Inflammatory macrophage (primary cell): Measurements from ENCODE around the gene TPSAB1.
"Not testable (repeated sequence)": the region's sequence is repeated elsewhere in the genome, so short reads cannot be mapped to it uniquely, and the experiment has no call there.

Experiments used
- DNase-seq, 2 donors: peaks; one replicate each; pipeline ENCODE4 v3.0.0-alpha.2; 2020 to 2022

TPSAB1 gene

DNA sequence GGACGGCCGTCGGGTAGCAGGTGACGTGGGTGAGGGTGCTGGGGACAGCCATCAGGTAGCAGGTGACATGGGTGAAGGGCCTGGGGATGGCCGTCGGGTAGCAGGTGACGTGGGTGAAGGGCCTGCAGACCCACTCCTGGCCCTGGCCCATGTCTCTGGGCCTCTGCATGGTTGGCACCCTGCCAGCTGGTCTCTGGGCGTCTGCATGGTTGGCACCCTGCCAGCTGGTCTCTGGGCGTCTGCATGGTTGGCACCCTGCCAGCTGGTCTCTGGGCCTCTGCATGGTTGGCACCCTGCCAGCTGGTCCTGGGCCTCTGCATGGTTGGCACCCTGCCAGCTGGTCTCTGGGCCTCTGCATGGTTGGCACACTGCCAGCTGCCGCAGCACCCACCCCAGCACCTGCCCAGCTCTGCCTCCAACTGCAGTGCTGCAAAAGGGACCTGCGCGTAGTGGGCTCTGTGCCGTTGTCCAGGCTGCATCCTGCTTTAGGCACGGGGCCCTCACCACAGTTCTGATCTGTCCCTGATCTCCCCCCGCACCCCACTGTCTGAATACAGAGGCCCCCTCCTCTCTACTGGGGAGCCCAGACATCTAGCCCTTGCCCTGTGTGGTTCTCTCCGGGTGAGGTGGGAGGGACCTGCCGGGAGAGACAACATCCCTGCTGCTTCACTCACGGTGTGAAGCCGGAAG, 31.4 kb downstream of the TPSAB1 start:
- not testable (repeated sequence) for DNase-seq

DNA sequence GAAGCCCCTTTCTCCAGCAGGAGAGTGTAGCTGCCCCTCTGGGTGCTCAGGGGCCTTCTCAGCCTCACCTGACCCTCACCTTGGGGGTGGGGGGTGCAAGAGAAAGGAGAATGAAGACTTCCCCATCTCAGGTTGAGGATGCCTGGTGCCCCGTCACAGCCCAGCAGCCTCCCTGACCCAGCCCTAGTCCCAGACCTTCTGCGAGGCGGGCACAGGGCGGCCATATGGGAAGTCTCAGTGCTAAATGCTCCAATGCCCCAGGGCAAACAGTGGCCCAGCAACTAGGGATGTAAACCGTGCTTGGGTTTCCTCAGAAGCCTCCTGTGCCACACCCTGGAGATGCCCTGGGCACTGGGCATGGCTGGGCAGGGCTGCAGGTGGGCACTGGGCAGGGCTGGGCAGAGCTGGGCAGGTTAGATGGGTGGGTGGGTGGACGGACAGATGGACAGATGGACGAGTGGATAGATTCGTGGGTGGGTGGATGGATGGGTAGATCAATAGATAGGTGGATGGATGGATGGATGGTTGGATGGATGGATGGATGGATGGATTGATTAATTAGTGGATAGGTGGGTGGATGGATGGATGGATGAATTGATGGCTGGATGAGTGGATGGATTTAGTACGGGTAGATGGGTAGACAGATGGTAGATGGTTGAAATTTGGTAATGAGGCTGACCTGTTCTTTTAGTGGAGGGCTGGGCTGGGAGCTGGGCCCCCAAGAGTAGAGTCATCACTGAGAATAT, 32.1 kb downstream of the TPSAB1 start:
- no peak for DNase-seq

DNA sequence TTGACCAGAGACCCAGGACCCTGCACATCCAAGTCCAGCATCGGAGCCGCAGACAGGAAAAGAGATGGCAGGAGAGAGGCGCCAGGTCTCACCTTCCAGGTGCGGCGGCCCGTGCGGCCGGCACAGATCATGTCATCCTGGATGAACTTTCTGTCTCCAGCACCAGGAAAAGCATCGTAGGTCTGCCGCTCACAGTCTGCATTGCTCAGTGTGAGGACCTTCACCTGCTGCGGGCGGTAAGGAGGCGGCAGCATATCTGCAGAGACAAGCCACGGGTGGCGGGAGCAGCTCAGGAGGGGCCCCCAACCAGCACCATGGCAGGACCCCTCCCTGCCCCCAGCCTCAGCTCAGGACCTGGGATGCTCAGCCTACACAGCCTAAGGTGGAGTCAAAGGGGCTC, 33.3 kb downstream of the TPSAB1 start:
- no peak for DNase-seq

- DNase-seq = no peak
These were observed 34.3 kb downstream of the TPSAB1 start for GRCh38 chr16:1274767-1275166.

GRCh38 chr16:1275791-1276579, 35.5 kb downstream of the TPSAB1 start:
- no peak for DNase-seq

DNA sequence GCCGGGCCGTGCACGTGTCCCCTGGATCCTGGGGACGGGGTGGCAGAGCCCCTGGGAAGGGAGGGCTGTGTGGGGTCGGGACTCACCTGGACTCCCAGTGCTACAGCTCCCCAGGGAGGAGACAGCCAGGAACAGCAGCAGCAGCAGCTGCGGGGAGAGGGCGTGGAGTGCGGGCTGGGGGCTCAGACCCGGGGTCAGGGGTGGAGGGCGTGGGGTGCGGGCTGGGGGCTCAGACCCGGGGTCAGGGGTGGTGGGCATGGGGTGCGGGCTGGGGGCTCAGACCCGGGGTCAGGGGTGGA, 36.0 kb downstream of the TPSAB1 start:
- no peak for DNase-seq

DNA sequence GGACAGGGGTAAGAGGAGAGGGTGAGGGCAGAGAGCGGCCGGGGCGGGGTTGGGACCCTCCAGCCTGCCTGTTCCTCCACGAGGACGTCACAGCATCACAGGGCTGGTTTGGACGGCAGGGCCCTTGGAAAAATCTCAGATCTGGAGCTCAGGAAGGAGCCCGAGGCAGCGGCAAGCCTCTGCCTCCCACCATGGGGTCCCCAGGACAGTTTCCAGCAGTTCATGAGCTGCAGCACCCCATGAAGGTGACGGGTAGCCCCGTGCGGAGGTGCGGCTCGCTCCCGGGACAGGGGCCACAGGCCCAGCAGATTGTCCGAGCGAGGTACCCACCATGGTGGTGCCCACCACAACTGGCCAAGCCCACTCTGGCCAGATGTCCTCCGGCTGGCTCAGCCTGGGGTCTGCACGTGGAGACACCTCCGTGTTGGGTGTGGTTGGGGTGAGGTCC, 36.7 kb downstream of the TPSAB1 start:
- no peak for DNase-seq

DNA sequence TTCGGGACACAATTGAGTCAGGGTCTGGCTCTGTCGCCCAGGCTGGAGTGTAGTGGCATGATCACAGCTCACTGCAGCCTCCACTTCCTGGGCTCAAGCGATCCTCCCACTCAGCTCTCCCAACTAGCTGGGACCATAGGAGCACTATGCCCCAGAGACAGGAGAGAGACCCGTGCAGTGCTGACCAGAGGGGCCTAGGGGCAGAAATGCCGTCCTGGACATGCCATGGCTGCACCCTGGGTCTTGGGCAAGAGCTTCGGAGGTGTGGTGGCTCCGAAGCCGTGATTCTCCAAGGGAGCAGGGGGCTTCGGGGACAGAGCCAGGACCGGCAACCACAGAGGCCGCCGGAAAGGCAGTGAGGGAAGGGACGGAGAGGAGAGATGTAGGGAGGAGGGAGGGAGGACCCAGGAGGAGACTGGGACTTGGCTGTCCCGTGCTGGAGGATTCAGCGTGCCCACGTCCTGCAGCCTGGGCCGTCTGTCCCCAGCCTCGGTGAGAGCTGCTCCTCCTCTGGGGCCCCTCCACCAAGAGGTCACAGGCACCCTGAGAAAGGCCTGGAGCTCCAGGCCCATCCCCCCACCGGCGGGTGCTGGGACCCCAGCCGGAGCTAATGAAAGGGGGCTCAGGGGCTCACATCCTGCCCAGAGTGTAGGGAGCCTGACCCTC, 37.2 kb downstream of the TPSAB1 start:
- no peak for DNase-seq

- no peak for DNase-seq
These were observed 38.0 kb downstream of the TPSAB1 start for GRCh38 chr16:1278477-1278876.

DNA sequence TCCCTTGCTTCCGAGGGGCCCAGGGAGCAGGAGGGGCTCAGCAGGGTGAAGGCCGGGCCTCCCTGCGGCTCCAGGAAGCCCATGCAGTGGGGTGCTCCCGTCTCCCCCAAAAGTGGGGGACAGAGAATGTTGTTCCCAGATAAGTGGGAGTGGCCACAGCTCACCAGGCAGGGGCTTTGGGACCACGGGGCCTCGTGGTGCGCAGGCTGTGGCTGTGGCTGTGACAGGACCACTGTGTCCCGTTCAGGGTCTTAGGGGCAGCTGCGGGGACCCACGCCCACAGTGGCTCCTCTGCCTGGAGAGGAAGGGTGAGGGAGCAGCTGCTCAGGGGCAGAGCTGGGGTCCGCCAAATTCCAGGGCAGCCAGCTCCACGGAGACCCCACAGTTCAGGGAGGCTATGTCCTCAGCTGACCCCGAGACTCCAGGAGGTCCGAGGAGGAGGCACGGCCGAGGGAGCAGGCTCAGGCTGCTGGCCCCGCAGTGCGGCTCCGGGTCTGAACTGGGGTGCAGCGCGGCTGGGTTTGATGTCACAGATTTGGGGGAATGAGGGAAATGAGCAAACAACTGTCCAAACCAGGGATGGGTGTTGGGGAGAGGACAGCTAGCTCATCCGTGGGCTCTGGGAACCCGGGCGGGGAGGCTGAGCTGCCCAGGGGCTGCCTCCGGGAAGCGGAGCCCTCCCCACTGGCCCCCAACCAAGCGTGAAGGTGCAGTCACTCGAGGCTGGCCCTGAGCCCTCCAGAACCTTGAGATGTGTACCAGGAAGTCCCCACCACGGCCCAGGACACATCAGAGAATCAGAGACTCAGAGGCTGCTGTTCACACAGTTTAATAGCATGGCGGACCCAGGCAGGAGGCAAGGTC, 38.8 kb downstream of the TPSAB1 start:
- DNase-seq = no peak

DNA sequence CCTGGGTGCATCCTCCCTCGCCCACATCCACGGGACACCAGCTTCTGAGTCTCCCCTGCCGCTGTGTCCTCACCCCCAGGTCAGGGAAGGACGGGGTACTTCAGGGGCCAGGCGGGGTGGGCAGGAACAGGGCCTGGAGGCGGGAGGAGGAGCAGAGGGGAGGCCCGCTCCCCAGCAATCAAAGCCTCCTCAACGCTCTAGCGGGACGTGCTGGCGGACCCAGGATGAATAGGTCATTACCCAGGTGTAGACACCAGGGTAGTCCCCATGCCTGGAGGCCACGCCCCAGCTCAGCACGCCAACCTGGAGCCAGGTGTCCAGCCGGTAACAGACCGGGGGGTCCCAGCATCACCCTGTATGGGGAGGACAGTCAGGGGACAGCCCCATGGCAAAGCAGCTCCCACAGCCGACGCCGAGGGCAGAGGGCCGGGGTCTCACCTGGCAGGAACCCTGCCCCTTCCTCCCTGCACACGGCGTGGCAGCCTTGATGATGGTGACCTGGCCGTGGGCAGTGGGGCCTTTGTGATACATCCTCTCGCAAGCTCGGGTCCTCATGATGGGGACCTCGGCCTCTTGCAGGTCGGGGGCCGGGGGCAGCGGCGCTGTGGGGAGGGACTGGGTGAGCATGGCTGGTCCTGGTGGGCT, 39.6 kb downstream of the TPSAB1 start:
- DNase-seq = no peak

DNA sequence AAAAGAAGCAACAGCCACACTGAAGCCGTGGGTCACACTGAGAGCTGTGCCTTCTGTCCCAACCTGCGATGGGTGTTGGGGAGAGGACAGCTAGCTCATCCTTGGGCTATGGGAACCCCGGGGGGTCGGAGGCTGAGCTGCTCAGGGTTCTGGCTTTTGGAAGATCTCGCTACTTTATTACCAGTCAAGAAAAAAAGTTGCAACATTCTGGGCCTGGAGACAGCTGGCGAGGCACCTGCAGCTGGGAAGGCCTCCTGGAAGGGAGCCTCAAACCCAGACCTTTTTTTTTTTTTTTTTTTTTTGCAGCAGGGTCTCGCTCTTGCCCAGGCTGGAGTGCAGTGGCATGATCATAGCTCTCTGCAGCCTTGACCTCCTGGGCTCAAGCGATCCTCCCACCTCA, 40.3 kb downstream of the TPSAB1 start:
- no peak for DNase-seq

DNA sequence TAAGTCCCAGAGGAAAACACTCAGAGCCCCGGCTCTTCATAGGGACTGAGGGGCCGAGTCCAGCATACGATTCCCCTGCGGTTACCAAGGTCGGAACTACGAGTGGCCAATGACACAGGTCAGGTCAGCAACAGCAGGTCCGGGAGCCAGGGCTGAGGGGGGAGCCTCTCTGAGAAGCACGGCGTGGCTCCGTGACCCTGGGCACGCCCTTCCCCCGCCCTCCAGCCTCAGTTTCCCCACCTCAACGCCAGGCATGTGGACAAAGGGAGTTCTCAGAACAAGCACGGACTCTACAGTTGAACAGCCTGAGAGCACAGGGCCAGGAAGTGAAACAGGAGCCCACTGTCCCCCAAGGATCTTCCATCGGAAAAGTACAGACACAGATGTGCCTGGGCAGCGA, 41.0 kb downstream of the TPSAB1 start:
- DNase-seq = no peak

- peak; percentile 7 to 46 for DNase-seq
These were observed 41.9 kb downstream of the TPSAB1 start for GRCh38 chr16:1282324-1282973.

DNA sequence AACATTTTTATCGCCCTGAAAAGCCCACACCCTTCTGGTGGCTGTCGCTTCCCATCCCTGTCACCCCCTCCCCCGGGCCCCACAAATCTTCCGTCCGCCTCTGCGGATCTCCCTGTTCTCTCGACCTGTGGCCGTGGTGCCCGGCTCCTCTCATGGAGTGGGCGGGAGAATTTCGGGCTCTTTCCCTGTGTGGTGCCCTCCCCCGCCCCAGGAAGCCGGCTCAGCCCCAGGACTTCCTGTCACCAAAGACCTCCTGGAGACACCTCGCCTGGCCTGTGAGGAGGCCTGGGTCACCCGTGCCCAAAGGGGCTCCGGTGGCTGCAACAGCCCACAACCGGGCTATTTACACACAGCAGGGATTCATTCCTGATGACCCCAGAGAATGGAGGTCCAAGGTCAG, 42.8 kb downstream of the TPSAB1 start:
- DNase-seq = peak in 1 of 2 donors; percentile 25

GRCh38 chr16:1283996-1284616, 43.6 kb downstream of the TPSAB1 start:
- DNase-seq = no peak

DNA sequence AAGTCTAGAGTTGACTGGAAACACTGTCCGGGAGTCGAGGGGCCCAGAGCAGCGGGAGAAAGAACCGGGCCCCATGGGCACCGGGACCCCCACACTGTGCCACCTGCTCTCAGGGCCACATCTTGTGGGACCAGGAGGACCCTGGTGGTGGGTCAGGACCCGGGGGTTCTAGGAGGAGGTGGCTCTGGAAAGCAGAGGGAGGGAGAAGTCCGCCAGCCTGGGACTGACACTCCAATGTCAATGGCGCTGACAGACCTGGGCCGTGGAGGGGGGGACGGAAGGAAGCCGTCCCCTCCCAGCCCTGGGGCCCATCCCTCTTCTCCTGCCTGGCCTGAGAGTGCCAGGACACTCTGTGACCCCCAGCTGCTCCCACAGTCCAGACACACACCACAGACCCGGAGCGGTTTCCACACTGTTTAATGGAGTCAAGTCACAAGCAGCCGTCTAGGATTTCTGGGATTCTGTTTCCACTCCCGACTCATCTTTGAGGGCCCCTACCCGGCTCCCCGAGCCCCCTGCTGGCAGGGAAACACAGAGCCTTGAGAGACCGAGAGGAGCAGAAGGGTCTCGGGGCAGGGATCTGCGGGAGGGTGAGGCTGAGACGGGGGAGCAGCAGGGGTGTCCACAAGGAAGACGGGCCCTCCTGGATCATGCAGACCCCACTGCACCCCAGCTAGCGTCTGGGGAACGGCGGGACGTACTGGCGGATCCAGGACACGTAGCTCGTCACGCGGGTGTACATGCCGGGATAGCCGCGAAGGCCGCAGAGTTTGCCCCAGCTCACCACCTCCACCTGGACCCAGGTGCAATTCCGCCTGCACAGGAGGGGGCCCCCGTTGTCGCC, 45.4 kb downstream of the TPSAB1 start:
- DNase-seq = no peak

GRCh38 chr16:1286513-1287094, 46.1 kb downstream of the TPSAB1 start:
- no peak for DNase-seq

DNA sequence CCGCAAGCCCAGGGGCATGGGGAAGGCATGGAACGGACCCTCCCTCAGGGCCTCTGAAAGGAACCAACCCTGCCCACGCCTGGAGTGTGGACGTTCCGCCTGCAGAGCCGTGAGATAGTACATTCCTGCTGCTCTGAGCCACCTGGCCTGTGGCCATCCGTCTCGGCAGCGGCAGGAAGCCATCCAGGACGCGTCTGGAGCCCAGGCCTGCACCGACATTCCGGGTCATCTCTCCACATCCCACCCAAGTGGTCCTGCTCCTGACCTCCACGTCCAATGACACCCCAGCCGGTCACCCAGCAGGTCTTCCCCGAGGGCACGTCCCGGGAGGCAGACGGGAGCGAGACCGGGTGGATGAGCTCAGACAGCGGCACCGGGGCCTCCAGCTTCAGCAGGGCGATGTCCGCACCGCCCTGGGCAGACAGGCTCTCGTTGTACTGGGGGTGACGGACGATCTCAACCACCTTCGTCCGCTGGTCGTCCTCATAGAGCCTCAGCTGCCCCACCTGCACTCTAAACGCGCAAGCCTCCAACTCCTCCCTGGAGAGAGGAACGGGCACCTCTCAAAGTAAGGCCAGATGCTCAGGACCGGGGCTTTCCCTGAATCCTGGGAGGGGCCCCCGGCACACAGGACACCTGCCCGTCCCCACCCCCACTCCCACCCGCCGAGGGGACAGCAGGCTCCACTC, 47.6 kb downstream of the TPSAB1 start:
- DNase-seq = no peak
